Thoracic aorta (tissue), 2 donors: ENCODE measurements around the gene RDH12. TPM values are rescaled to one million over a fixed set of nuclear protein-coding genes. Genes with fewer than 3 reads are reported as not detected.

Source experiments
- ATAC-seq: fragments of 150-250 bp; one replicate; pipeline ENCODE4 v1.8.0; 2017; ENCODE audit warnings: low read depth; ENCODE audit not compliant: insufficient number of reproducible peaks, low FRiP score
- DNase-seq: peaks from one replicate; pipeline ENCODE4 v3.0.0-alpha.2; 2020; ENCODE audit warnings: low spot score
- H3K27ac ChIP-seq, 2 donors: fragments of 200-600 bp; sonication (generic); 1 replicate in 1 of 2; 2 replicates in 1 of 2; pipeline ENCODE4 v1.5.1; 2016; ENCODE audit warnings: mild to moderate bottlenecking in 2 of 2, moderate library complexity in 2 of 2
- H3K27me3 ChIP-seq: fragments of 200-600 bp; sonication (generic); replicated peaks from 2 replicates; pipeline ENCODE4 v1.6.0; 2016; ENCODE audit warnings: mild to moderate bottlenecking; ENCODE audit not compliant: insufficient read depth
- H3K36me3 ChIP-seq: fragments of 200-600 bp; sonication (generic); one replicate; pipeline ENCODE4 v1.5.1; 2016
- H3K4me1 ChIP-seq, 2 donors: fragments of 200-600 bp; sonication (generic); 1 replicate in 1 of 2; 2 replicates in 1 of 2; pipeline versions ENCODE4 v1.5.1 to v1.6.0; 2016; ENCODE audit warnings: low read depth in 2 of 2, mild to moderate bottlenecking in 1 of 2; ENCODE audit not compliant: control insufficient read depth in 1 of 2
- H3K4me3 ChIP-seq: fragments of 200-600 bp; sonication (generic); 2 replicates; pipeline ENCODE4 v1.5.1; 2016; ENCODE audit warnings: mild to moderate bottlenecking
- H3K9me3 ChIP-seq: fragments of 200-600 bp; sonication (generic); 2 replicates; pipeline ENCODE4 v1.5.1; 2016
- total RNA-seq, 2 donors: library from RNA; depleted of rRNA; stranded (reverse); fragments of >200 nt; gene quantifications; one replicate each; pipeline versions ENCODE4 v1.1.0 to v1.2.3, GENCODE V29; 2016
- TF ChIP-seq, protein P1 (sequence below): fragments of 200-600 bp; sonication (generic); IDR thresholded peaks from one replicate; pipeline ENCODE4 v1.5.1; 2019; ENCODE audit warnings: antibody characterized with exemption

Gene RDH12
- total RNA-seq, 2 donors from 2014 or later = not detected

DNA sequence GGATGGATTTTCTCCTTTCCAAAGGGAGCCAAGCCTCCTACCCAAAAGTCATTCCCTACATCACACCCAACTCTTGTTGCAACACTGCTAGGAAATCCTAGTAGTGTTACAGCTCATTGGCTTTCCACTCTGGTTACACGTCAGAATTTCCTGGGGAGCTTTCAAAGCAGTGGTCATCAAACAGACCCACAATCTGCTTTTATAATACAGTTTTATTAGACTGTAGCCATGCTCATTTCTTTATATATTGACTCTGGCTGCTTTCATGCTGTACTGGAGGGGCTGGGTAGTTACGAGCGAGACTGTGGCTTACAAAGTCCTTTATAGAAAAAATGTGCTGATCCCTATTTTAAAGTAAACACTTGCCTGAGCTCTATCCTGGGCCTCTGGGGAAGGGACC is 80.4 kb downstream of the RDH12 start:
- Histone ChIP-seq H3K4me3 (no peak overlapping the region), H3K4me1 (no peaks in the 10 kb centered on the region), H3K36me3 (peaks cover 83% of the 10 kb centered on the region), H3K9me3 (no peaks in the 10 kb centered on the region), H3K27me3 (no peaks in the 10 kb centered on the region), H3K27ac (no peak overlapping the region)
- TF ChIP-seq, protein P1, sequence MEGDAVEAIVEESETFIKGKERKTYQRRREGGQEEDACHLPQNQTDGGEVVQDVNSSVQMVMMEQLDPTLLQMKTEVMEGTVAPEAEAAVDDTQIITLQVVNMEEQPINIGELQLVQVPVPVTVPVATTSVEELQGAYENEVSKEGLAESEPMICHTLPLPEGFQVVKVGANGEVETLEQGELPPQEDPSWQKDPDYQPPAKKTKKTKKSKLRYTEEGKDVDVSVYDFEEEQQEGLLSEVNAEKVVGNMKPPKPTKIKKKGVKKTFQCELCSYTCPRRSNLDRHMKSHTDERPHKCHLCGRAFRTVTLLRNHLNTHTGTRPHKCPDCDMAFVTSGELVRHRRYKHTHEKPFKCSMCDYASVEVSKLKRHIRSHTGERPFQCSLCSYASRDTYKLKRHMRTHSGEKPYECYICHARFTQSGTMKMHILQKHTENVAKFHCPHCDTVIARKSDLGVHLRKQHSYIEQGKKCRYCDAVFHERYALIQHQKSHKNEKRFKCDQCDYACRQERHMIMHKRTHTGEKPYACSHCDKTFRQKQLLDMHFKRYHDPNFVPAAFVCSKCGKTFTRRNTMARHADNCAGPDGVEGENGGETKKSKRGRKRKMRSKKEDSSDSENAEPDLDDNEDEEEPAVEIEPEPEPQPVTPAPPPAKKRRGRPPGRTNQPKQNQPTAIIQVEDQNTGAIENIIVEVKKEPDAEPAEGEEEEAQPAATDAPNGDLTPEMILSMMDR = no peak
- no peak for DNase-seq
- ATAC-seq = no peak

Other genes with a start within 250 kb of the RDH12 start
- gene TMEM229B, start 213.2 kb upstream of the RDH12 start, total RNA-seq = 1 to 10 TPM; 2.1 to 4.1 TPM
- 1 to 10 TPM; 1.4 to 3.8 TPM for gene PLEKHH1, start 168.6 kb upstream of the RDH12 start, total RNA-seq
- gene PIGH, start 101.6 kb upstream of the RDH12 start, total RNA-seq = 10 to 100 TPM; 32.7 to 34.5 TPM
- gene ARG2, start 82.0 kb upstream of the RDH12 start, total RNA-seq = 10 to 100 TPM in 1 of 2 donors, 1 to 10 TPM in 1; 2.8 to 12.5 TPM
- 10 to 100 TPM; 47.9 to 58.3 TPM for gene VTI1B, start 27.3 kb upstream of the RDH12 start, total RNA-seq
- 10 to 100 TPM; 43.2 to 51.6 TPM for gene RDH11, start 6.1 kb upstream of the RDH12 start, total RNA-seq
- gene ZFYVE26, start 114.7 kb downstream of the RDH12 start, total RNA-seq = 10 to 100 TPM; 22.6 to 32.5 TPM
- 10 to 100 TPM in 1 of 2 donors, 1 to 10 TPM in 1; 9.3 to 12.1 TPM for gene RAD51B, start 117.9 kb downstream of the RDH12 start, total RNA-seq